Neural cell (in vitro differentiated cells): Measurements from ENCODE around the gene ITPK1.

Experiments
- POLR2AphosphoS5 ChIP-seq: IDR thresholded peaks from 2 replicates; pipeline ENCODE4 v1.6.1; 2012
- TF ChIP-seq, protein P1 (sequence below): fragments of 450-650 bp; IDR thresholded peaks from 2 replicates; pipeline ENCODE4 v1.5.1; 2014; ENCODE audit warnings: antibody characterized with exemption, mild to moderate bottlenecking, moderate library complexity; ENCODE audit not compliant: poor library complexity, severe bottlenecking

GRCh38 chr14:93092606-93093556 is 22.8 kb downstream of the ITPK1 start:
- TF ChIP-seq POLR2AphosphoS5 = no peak
- TF ChIP-seq, protein P1, sequence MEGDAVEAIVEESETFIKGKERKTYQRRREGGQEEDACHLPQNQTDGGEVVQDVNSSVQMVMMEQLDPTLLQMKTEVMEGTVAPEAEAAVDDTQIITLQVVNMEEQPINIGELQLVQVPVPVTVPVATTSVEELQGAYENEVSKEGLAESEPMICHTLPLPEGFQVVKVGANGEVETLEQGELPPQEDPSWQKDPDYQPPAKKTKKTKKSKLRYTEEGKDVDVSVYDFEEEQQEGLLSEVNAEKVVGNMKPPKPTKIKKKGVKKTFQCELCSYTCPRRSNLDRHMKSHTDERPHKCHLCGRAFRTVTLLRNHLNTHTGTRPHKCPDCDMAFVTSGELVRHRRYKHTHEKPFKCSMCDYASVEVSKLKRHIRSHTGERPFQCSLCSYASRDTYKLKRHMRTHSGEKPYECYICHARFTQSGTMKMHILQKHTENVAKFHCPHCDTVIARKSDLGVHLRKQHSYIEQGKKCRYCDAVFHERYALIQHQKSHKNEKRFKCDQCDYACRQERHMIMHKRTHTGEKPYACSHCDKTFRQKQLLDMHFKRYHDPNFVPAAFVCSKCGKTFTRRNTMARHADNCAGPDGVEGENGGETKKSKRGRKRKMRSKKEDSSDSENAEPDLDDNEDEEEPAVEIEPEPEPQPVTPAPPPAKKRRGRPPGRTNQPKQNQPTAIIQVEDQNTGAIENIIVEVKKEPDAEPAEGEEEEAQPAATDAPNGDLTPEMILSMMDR = no peak
